HG03097 (cell line): ENCODE results near the gene GPRC5D.

Experiments
- ATAC-seq: cut with Tn5 transposase; IDR thresholded peaks from one replicate; pipeline ENCODE4 v1.9.1; 2021; ENCODE audit not compliant: unreplicated experiment, low FRiP score

Gene GPRC5D

DNA sequence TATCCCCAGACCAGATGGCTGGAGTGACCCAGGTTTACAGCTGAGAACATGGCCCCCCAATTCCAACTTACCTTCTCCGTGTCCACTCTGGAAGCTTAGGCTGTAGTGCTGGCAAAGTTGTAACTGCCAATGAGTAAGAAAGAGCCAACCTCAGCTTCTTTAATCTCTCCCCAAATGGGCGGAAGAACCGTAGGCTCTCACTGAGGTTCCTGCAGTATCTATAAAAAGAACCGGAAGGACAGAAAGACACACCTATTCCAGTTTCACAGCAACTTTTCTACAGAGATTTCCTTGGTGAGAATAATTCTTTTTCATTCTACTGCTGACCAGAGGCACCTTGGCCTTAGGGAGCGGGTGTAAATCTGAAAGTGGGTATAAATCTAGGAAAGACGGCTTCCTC lies at the start of gene GPRC5D:
Gene GPRC5D (minus strand): TSS at position 135 of the 400 bp plus-strand sequence. CDS start 1,786 bp downstream, outside the sequence.
- no peak for ATAC-seq

DNA sequence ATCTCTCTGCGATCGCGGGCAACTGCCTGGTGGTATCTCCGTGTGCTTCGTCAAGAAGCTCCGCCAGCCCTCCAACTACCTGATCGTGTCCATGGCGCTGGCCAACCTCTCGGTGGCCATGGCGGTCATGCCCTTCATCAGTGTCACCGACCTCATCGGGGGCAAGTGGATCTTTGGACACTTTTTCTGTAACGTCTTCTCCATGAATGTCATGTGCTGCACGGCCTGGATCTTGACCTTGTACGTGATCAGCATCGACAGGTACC lies 49.7 kb upstream of the GPRC5D start:
- ATAC-seq, result no peak

DNA sequence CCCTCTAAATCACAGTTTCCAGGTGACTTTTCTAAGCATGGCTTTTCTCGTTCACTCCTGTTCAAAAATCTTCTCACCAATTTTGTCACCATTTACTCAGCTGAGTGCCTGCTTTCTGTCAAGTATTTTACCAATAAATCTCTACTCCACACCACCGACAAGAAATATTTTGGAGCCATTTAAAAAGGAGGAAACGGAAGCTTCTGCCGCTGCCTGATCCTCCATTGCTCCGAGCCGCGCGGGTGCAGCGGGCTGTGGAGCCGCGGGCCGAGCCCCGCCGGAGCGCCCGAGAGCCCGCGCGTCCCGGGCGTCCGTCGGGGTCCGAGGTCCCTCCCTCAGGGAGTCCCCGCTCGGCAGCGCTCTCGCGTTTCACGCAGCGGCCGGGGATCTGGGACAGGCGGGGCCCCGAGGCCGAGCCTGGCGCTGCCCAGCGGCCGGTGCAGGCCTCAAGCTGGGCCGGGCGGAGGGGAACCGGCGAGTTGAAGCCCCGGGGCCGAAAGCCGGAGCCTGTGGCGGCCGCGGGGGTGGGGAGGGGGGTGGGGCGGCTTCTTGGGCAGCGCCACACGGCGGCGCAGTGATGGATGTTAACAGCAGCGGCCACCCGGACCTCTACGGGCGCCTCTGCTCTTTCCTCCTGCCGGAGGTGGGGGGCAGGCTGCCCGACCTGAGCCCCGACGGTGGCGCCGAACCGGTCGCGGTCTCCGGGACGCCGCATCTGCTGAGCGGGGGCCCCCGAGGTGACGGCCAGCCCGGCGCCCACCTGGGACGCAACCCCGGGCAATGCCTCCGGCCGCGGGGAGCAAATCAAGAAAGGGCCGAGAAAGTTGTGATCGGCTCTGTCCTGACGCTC lies 49.2 kb upstream of the GPRC5D start:
- no peak for ATAC-seq

DNA sequence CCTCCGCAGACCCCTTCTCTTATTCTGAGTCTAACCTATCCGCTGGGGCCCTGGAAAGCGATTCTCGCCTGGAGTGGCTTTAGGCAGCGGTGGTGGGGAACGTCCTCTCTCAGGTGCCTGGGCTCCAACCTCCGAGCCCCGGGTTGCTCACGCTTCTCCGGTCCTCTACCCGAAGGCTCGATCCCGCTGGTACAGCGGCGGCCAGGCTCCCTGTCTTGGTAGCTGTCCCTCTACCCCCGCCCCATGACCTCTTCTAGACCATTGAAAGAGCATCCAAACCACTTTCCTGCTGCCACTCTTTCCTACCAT lies 48.6 kb upstream of the GPRC5D start:
- peak; percentile 24 for ATAC-seq

DNA sequence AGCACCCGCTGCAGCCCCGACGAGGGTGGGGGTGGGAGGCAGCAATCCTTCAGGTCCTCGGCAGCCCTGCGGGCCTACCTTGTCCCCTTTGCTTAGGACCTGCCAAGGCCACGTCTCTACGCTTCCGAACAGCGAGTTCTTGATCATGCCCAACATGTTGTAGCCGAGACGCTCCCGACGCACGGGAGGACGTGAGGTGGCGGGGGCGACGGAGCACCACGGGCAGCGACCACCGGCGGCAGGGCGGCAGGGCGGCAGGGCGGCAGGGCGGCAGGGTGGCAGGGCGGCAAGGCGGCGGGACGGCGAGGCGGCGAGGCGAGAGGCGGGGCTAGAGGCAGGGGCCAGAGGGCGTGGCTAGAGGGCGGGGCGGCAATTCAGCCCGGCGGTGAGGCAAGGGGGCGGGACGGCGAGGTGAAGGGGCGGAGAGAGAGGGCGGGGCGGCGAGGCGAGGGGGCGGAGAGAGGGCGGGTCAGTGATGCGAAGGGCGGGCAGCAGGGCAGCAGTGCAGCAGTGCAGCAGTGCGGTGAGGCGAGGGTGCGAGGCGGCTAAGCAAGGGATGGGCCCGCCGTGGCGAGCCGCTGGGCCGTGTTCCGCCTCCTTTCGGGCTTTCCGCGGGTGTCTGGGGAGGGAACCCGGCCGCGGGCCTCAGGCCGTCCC lies 48.1 kb upstream of the GPRC5D start, which contains the start of gene HEBP1:
Gene HEBP1 (minus strand): TSS at position 307 of the 657 bp plus-strand sequence. CDS start 151 bp downstream, at position 156.
- peak; percentile 65 for ATAC-seq

DNA sequence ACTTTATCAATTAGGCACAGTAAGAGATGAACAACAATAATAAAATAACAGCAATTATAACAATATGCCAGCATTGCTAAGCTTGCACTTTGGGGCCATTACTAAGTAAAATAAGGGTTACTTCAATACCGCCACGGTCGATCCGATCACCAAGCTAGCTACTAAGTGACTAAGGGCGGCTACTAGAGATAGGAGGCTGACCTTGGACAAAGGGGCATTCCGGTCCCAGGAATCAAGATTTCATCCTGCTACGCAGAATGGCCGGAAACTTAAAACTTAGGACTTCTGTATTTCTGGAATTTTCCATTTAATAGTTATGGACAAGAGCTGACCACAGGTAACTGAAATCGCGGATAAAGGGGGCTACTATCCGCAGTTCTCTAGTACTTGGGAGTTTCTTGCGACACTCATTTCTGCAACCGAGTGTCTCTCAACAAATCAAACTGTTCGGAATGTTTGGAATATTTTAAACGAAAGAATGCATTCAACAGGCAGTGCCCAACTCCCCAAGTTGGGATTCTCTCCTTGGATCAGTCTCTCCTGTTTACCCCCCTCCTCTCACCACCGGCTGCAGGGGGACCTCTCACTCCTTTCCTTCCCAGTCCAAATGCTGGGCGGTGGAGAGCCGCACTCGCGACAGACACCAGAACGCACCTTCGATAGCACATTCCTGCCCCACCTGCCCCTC lies 47.4 kb upstream of the GPRC5D start:
- ATAC-seq, result no peak

DNA sequence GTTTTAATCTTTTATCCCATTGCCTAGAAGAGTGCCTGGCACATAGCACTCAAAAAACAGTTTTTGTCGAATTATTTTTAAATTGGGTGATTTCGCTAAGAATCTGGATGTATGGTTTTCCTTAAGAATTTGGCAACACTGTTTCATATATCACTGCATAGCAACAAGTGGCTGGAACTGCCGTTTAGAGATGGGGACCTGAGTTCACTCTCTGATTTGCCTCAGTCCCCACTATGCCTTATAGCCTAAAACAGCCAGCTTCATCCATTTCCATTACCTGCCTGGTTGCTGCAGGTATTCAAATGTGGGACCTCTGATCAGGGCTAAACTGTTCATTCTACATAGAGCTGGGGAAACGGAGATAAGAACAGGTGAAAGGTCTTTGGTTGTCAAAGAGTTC lies 46.3 kb upstream of the GPRC5D start:
- no peak for ATAC-seq

DNA sequence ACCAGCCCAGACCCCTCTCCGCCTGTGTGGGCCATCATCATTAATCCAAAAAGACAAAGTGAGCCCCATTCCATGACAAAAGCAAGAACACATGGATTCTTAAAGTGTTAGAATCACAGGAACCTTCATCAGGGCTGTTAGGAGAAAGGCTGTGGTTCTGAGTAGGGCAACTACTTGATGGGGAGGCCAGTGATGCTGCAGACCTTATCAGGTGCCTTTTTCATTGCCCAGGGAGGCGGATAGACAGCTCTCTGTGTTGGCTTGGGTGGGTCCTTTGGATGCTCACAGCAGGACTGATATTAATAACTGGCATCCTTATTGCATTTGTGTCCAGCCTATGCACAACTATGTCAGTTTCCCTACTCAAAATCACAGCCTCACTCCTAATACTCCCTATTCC lies 45.8 kb upstream of the GPRC5D start:
- no peak for ATAC-seq

DNA sequence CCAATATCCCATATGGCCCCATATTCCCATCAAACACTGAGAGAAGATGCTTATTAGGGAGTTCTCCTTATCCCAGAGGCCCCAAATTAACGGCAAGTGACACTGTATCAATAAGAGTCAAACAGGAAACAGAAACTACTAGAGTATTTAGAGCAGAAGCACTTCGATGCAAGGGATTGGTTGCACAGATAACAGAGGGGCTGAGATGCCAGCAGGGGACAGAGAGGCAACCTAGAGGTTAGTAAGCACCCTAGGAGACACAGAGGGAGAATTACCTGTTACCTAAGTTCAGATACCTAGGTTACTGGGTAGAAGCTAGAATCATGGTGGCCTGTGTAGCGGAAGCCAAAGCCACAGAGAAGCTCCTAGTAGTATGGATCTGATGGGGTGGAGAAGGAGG lies 45.2 kb upstream of the GPRC5D start:
- no peak for ATAC-seq

DNA sequence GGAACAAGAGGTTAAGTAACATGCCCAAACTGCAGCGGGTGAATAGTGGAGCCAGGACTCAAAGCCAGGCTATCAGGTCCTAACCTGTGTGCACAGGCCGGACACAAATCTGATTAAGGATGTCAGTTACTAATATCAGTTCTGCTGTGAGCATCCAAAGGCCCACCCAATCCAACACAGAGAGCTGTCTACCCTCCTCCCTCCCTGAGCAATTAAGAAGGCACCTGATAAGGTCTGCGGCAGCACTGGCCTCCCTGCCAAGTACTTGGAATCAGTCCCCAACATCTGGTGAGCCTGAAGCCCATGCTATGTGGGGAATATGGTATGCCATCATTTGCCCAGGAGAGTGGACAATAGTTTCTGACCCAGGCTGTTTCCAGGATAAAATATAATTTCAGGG lies 44.2 kb upstream of the GPRC5D start:
- ATAC-seq, result no peak

DNA sequence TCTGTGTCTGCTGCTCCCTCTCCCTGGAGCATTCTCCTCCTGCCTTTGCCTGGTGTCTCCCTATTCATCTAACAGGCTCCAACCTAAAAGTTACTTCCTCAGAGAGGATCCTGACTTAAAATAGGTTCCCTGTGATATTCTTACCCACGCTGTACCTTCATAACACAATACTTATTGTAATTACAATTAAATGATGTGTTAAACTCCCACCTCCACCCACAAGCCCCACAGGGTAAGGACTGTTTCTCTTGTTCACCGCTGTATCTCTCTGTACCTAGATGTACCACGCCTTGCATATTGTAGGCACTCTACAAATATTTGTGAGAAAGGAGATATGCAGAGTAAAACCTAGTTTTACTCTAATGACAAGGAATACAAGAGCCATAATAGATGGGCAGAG lies 43.1 kb upstream of the GPRC5D start:
- ATAC-seq, result no peak

DNA sequence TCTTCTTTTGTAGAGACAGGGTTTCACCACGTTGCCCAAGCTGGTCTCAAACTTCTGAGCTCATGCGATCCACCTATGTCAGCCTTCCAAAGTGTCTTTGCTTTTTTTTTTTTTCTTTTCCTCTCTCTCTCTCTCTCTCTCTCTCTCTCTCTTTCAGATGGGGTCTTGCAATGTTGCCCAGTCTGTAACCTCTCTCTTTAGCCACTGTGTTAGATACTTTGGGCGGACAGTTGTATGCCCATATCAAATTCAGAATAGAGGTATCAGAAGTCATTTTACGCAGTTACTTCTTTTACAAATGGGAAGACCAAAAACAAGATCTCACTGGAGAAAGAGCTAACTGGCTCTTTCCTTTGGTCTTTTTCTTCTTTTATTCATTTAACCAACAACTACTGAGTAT lies 41.4 kb upstream of the GPRC5D start:
- ATAC-seq, result no peak

DNA sequence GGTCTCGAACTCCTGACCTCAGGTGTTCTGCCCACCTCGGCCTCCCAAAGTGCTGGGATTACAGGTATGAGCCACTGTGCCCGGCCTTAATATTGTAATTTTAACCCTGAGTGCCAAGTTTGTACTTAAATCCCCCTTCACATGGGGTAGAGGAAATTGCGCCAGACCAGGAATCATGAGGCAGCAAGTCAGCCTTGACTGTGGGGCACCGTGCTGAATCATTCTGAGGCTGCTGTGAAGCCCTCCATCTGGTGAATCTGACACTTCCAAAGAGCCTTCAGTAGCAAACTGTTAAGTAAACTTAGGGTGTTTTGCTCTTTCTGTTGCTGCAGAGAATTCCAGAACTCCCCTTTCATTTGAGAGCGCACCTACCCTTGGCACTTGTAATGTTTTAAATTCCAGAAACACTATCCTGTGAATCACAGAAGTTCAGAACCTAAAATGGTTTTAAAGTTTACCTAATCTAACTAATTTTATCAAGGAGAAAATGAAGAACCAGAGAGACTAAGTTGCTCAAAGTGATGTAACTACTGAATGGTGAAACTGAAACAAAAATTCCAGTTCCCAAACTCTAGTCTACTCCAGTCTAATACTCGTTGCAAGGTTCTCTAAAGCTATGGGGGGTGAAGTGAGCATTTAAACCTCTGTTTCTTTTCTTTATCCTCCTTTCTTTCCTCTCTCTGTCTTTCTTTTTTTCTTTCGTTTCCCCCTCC lies 40.6 kb upstream of the GPRC5D start:
- ATAC-seq, result peak; percentile 63

DNA sequence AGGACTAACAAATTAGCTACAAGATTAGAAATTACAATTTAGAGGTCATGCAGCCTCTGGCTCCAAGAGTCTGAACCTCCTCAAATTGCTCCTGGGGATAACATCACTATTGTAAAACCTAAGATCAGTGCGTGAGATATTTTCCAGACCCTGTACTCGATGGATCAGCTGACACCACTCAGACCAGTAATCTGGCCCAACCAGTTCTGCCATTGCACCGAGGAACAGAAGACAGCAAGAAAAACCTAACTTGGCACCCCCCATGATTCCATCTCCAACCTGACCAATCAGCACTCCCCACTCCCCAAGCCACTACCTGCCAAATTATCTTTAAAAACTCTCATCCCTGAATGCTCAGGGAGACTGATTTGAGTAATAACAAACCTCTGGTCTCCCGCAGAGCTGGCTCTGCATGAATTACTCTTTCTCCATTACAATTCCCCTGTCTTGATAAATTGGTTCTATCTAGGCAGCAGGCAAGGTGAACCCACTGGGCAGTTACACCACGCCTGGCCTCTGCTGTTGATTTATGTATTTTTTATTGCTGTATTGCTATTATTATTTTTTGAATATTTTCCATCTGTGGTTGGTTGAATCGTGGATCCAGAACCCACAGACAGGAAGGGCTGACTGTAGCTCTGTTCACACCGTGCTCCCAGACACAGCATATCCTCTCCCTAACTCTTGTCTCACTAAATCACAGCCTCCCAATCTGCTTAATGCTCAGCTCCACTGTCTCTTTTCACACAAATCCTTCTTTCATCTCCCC lies 38.9 kb upstream of the GPRC5D start:
- no peak for ATAC-seq

DNA sequence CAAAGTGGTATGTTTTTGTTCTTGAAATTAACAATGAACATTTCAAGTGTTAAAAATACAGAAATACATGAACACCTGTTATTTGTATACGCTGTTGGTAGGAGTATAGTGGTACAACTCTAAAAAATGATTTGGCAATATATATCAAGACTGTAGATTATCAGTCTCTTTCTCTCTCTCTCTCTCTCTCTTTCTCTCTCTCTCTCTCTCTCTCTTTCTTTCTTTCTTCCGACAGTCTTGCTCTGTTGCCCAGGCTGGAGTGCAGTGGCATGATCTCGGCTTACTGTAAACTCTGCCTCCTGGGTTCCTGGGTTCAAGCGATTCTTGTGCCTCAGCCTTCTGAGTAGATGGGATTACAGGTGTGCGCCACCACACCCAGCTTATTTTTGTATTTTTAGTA lies 35.5 kb upstream of the GPRC5D start:
- ATAC-seq, result no peak

DNA sequence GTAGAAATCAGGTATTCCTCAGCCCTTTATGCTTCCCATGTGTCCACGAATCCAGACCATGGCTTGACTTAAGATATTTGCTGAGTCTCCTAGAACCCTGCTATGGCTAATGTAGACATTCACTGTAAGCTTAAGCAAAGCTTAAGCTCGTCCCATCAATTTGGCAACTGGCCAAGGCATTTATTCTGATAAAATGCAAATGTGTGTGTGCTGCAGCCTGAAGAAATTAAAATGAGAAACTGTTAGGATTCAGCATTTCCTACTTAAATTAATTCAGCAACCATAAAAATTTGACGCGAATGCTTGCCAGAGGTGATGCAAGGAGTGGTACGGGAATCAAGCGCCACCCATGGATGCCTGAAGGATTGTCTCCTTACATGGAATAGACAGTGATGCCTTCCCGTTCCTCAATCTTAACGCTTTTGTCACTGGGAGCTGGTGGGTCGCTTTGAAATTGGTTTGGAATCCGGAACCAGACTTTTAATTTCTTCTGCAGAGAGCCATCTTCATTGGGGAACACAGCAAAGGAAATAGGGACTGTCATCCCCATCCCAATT lies 34.9 kb upstream of the GPRC5D start:
- no peak for ATAC-seq

DNA sequence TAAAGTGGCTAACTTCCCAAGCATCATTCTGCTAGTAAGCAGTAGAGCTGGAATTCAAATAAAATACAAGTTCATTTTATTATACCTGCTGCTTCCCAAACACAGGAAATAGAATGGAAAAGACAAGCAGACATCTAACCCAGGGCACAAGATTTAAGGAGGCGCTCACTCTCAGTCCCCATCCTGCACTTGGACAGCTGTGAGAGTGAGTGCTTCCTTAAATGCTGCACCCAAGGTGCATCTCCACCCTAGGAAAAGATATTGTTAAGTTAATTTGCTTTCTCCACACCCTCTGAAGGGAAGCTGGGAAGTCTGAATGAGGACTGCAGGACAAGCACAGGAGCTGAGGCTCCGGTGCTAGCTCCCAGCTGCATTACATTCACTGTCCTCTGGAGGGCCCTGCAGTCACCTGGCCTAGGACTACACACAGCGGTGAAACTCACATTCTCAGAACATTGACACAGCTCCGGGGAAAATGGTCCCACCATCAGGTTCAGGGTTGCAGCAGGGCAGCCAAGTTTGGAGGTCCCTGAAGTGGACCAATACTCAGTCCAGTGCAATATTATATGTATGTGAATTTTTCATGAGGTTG lies 33.9 kb upstream of the GPRC5D start:
- no peak for ATAC-seq

DNA sequence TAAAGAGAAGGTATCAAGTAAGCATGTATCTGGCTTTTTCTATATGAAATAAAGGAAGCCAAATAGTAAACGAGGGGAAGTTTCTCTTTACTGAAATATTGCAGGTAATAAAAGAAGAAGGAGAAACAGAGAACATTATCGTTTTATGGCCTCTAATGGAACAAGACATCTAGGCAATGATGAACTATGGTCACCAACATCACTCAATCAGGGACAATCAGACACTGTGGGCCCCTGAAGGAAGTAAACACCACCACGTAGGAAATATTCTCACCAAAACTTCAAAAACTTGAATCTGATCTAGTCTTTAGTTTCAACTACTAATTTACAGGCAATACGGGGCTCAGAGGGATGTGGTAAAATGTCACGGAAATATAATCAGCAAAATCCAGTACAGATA lies 32.2 kb upstream of the GPRC5D start:
- ATAC-seq, result no peak

DNA sequence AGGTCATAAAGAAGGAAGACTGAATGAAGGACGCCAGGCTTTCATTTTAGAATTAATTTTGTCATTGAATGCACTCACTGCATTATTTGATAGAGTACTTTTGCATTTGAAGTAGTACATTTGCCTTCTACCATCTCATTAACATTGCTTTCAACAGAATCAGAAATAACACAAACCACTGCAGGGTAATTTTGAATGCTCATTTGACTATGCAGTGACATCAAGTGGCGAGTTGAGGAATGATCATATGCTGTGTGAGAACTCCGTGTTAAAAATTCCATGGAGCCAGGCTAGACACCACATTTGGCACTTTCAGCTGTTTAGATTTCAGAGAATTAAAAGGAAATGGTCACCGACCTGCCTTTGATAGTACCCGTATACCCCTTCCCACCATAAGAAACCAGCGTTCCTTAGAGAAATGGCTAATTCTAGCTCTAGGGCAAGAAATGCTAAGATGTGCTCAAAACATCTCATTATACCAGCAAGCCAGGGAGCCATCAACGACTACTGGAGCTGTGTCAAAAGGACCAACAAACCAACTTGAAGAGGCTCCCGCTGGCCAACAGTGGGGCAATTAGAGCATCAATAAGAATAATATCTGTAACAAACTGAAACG lies 31.6 kb upstream of the GPRC5D start:
- no peak for ATAC-seq
